ENCODE measurements around the gene KCNQ5. TPM values are rescaled to one million over a fixed set of nuclear protein-coding genes. Genes with fewer than 3 reads are reported as not detected.

The KCNQ5 gene
- total RNA-seq, 1 donor from 2014 or later, result 1.2 TPM

DNA sequence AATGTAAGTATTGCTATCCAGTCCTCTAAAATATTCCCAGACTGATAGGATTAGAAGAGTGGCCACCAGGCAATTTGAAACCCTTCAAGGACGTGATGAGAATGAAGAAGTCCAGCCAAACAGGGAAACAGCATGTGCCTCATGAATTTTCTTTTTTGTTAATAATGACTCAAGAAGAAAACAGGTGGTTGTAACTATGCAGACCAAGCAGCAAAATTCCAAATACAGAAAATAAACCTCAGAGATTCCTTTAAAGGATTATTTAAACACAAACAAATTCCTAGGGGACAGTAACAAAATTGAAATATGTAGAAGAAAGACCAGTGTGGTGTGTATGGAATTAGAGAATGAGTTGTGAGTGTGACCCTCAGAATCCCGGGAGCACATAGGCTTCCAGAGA, 239.2 kb downstream of the KCNQ5 start:
- no peak overlapping the region for H3K27ac Mint-ChIP-seq (ENCODE audit: unreplicated experiment)
- H3K27me3 Mint-ChIP-seq (ENCODE audit: low read depth), result no peaks in the 10 kb centered on the region
- H3K4me3 Mint-ChIP-seq, result no peak overlapping the region
- no peak for DNase-seq (ENCODE audit: low read depth, low spot score)
- TF ChIP-seq, protein P1, sequence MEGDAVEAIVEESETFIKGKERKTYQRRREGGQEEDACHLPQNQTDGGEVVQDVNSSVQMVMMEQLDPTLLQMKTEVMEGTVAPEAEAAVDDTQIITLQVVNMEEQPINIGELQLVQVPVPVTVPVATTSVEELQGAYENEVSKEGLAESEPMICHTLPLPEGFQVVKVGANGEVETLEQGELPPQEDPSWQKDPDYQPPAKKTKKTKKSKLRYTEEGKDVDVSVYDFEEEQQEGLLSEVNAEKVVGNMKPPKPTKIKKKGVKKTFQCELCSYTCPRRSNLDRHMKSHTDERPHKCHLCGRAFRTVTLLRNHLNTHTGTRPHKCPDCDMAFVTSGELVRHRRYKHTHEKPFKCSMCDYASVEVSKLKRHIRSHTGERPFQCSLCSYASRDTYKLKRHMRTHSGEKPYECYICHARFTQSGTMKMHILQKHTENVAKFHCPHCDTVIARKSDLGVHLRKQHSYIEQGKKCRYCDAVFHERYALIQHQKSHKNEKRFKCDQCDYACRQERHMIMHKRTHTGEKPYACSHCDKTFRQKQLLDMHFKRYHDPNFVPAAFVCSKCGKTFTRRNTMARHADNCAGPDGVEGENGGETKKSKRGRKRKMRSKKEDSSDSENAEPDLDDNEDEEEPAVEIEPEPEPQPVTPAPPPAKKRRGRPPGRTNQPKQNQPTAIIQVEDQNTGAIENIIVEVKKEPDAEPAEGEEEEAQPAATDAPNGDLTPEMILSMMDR (conservative IDR thresholded peaks at IDR 0.05), result no peak
- H3K9me3 Mint-ChIP-seq, result no peaks in the 10 kb centered on the region
- H3K4me1 Mint-ChIP-seq, result no peaks in the 10 kb centered on the region
- H3K36me3 Mint-ChIP-seq (ENCODE audit: low read depth), result no peaks in the 10 kb centered on the region

- Mint-ChIP-seq H3K4me1 (no peaks in the 10 kb centered on the region), H3K27ac (ENCODE audit: unreplicated experiment) (no peak overlapping the region), H3K9me3 (no peaks in the 10 kb centered on the region), H3K27me3 (ENCODE audit: low read depth) (no peaks in the 10 kb centered on the region), H3K4me3 (no peak overlapping the region), H3K36me3 (ENCODE audit: low read depth) (no peaks in the 10 kb centered on the region)
- no peak for DNase-seq (ENCODE audit: low read depth, low spot score)
- TF ChIP-seq, protein P1 (conservative IDR thresholded peaks at IDR 0.05), result no peak
Observed at GRCh38 chr6:72861935-72862432, 240.1 kb downstream of the KCNQ5 start.

DNA sequence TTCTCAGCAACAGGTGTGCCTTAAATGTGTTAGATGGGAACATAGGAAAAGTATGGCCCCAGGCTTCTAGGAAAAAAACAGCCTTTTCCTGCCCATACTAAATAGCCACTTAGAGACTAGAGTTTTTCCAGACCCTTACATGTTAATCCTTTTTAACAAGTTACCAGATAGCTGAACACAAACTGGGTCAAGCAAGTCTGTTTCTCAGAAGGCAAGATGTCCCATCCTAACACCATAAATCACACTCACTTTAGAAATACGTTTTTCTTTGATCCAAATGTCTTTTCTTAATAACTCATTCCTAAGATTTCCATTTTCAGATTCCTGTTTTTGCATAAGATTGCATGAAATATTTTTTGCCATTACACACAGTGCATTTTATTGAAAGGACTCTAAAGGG, 241.3 kb downstream of the KCNQ5 start:
- Mint-ChIP-seq H3K9me3 (no peaks in the 10 kb centered on the region), H3K27ac (ENCODE audit: unreplicated experiment) (no peak overlapping the region), H3K27me3 (ENCODE audit: low read depth) (no peaks in the 10 kb centered on the region), H3K4me3 (no peak overlapping the region), H3K36me3 (ENCODE audit: low read depth) (no peaks in the 10 kb centered on the region), H3K4me1 (no peaks in the 10 kb centered on the region)
- TF ChIP-seq, protein P1 (conservative IDR thresholded peaks at IDR 0.05), result no peak
- DNase-seq (ENCODE audit: low read depth, low spot score), result no peak

DNA sequence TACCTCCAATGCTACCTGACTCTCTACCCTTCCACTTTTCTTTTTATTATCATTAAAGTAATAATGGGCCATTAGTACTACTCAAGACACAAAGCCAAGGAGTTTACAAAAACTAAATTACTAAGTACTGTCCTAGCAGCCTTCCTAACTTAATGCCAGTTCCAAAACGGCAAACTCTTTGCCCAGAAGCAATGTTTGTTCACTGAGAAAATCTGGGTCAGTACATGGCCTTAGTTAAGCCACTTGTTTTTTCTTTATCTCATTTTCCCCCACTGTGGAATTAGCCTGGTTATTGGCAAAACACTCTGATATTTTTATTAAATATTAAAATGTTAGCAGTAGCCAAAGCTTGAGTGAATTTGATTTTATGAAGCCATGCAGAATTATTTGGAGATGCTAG, 242.4 kb downstream of the KCNQ5 start:
- TF ChIP-seq, protein P1 (conservative IDR thresholded peaks at IDR 0.05), result no peak
- Mint-ChIP-seq H3K27me3 (ENCODE audit: low read depth) (no peaks in the 10 kb centered on the region), H3K27ac (ENCODE audit: unreplicated experiment) (no peak overlapping the region), H3K36me3 (ENCODE audit: low read depth) (no peaks in the 10 kb centered on the region), H3K4me1 (no peaks in the 10 kb centered on the region), H3K9me3 (no peaks in the 10 kb centered on the region), H3K4me3 (no peak overlapping the region)
- DNase-seq (ENCODE audit: low read depth, low spot score), result no peak

- H3K36me3 Mint-ChIP-seq (ENCODE audit: low read depth), result no peaks in the 10 kb centered on the region
- no peaks in the 10 kb centered on the region for H3K4me1 Mint-ChIP-seq
- H3K4me3 Mint-ChIP-seq, result no peak overlapping the region
- H3K27me3 Mint-ChIP-seq (ENCODE audit: low read depth), result no peaks in the 10 kb centered on the region
- no peak for DNase-seq (ENCODE audit: low read depth, low spot score)
- no peaks in the 10 kb centered on the region for H3K9me3 Mint-ChIP-seq
- H3K27ac Mint-ChIP-seq (ENCODE audit: unreplicated experiment), result no peak overlapping the region
- TF ChIP-seq, protein P1 (conservative IDR thresholded peaks at IDR 0.05), result no peak
Observed at GRCh38 chr6:72864799-72865198, 242.9 kb downstream of the KCNQ5 start.

DNA sequence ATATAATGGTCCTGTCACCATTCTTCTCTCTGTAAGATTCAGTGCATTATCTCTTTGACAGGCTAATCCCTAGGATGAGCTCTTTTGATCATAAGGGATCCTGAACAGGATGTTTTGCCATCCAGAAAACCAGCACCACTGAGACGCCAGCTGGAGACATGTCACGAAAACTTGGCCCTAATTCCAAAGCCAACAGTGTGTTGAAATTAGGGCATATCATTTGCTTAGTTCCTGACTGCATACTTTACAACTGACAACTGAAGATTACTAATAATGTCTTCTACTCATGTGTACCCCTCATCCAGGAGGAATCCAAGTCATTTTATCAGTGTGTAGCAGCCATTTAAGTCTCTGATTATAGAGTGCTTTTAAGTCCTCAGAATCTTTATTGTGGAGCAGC, 243.6 kb downstream of the KCNQ5 start:
- no peak for DNase-seq (ENCODE audit: low read depth, low spot score)
- no peaks in the 10 kb centered on the region for H3K27me3 Mint-ChIP-seq (ENCODE audit: low read depth)
- no peak overlapping the region for H3K27ac Mint-ChIP-seq (ENCODE audit: unreplicated experiment)
- no peaks in the 10 kb centered on the region for H3K9me3 Mint-ChIP-seq
- H3K4me3 Mint-ChIP-seq, result no peak overlapping the region
- no peaks in the 10 kb centered on the region for H3K4me1 Mint-ChIP-seq
- H3K36me3 Mint-ChIP-seq (ENCODE audit: low read depth), result no peaks in the 10 kb centered on the region
- TF ChIP-seq, protein P1 (conservative IDR thresholded peaks at IDR 0.05), result no peak
